NOMO-1 treated with dmso at 0.1 percent for 144 hours (cell line): Measurements from ENCODE around the gene TMEM134.
"Not testable (repeated sequence)": the region's sequence is repeated elsewhere in the genome, so short reads cannot be mapped to it uniquely, and the experiment has no call there.

Source experiments
- DNase-seq: peaks from one replicate; lab custom pipeline; 2025; ENCODE audit not compliant: unreplicated experiment; lab: John Stamatoyannopoulos, UW

Gene TMEM134

GRCh38 chr11:67486481-67487195 is 17.6 kb upstream of the TMEM134 start:
- no peak for DNase-seq

- DNase-seq, result not testable (repeated sequence)
Observed at GRCh38 chr11:67485873-67486361, 16.9 kb upstream of the TMEM134 start.

DNA sequence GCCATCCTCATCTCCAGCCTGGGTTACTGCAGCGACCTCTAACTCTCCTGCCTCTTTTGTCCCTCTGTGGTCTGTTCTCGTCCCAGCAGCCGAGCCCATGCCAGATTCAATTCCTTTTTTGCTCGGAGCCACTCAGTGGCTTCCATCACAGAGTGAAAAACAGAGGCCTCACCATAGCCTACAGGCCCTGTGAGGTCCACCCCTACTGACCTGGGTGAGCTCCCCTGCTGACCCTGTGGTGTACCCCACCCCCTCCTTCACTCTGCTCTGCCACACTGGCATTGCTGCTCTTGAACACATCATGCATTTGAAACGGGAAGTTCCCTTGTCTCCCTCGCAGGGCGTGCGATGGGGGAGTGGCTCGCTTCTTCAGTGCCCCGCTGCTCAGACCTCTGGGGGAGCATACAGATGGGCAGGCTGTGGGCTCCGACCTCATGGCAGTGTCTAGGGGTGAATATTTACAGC is 15.8 kb upstream of the TMEM134 start:
- peak; percentile 39 for DNase-seq

DNA sequence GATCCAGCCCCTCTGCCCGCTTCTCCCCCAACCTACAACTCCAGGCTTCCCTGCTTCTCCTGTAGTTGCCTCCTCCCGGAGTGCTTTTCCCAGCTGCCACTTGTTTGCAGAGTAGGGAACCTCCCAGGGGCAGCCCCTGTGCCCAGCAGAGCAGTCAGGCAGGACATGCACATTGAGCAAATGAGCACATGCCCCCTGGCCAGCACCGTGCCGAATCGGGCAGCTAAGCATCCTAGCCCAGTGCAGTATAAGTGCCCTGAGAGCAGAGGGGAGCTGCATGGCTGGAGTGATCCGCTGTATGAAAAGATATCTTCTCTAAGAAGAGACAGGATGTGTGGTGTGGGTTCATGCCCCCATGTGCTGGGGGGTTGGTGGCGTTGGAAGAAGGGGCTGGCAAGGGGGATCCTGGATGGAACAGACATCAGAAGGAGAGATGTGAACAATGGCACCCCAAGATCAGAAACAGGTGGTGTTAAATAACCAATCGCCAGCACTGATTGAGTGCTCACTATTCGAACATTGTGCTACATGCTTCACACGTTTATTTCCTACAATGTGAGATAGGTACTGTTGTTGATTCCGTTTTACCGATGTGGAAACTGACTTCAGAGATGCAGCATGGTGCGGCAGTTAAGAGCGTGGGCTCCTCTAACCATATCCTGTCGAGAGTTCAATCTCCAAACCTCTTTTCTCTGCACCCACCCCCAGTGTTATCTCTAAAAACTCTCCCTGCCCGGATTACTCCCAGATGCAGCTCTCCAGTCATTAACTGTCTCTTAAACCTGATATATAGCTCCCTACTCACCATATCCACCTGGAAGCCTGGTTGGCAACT is 15.0 kb upstream of the TMEM134 start:
- no peak for DNase-seq

DNA sequence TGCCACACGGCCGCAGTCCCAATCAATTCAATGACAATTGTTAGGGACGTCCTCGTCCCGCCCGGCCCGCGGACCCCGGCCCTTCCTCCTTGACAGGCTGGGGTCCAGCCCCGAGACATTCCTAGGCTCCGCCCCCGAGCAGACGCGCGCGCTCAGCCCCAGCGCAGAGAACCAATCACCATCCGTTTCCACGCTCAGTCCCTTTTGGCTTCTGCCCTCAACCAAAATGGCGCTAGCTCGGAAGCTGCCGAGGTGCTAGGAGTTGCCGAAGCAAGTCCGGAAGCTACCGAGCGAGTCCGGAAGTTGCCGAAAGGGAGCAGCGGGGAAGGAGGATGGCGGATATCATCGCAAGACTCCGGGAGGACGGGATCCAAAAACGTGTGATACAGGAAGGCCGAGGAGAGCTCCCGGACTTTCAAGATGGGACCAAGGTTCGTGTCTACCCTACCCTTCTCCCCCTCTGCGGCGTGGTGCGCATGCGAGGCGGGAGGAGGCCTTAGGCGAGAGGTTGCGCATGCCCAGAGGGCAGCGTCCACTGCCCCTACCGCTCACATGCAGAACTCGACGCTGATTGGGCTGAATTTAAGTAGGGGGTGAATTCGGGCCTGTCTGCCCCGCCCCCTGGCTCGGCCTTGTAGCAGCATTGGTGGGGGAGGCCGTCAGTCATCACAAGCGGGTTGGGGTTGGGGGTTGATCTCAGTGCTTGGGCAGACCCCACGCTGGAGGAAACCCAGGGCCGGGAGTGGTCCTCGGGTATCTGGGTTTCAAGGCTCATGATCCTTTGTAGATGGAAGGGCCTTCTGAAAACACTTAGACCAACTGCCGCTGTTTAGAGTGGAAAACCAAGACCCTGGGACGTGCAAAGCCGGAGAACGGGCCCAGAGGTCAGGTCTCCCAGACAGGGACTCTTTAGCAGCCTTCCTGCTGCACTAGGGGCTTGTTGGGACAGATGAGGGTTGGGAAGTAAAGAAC is 14.1 kb upstream of the TMEM134 start, which contains the start of gene AIP:
Gene AIP, plus strand, starts transcription at position 200 of the 972 bp plus-strand sequence. Its CDS starts 133 bp downstream, at position 333.
- DNase-seq, result peak; percentile 99

DNA sequence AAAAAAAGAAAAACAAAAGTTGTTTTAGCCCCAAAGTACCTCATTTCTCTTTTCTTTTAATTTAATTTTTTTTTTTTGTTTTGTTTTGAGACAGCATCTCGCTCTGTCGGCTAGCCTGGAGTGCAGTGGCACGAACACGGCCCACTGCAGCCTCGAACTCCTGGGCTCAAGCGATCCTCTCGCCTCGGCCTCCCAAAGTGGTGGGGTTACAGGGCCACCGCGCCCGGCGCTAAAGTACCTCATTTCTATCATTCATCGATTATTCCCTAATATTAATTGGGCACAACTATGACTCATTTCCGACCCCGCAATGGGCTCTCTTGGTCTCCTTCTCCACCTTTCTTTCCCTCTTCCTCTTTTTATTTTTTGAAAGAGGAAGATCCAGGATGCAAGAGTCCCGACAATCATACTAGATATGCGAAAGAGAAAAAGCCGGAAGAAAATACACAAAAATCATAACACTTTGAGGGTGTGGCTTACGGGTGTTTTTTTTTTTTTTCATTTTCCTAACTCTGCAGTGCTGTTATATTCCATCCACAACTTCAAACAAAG is 13.3 kb upstream of the TMEM134 start:
- DNase-seq, result peak; percentile 89

DNA sequence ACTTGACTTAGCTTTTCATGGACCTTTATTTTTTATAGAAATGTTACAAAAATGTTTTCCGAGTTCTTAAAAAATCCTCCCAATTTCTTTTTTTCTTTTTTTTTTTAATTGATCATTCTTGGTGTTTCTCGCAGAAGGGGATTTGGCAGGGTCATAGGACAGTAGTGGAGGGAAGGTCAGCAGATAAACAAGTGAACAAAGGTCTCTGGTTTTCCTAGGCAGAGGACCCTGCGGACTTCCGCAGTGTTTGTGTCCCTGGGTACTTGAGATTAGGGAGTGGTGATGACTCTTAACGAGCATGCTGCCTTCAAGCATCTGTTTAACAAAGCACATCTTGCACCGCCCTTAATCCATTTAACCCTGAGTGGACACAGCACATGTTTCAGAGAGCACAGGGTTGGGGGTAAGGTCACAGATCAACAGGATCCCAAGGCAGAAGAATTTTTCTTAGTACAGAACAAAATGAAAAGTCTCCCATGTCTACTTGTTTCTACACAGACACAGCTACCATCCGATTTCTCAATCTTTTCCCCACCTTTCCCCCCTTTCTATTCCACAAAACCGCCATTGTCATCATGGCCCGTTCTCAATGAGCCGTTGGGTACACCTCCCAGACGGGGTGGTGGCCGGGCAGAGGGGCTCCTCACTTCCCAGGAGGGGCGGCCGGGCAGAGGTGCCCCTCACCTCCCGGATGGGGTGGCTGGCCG is 8.4 kb upstream of the TMEM134 start:
- not testable (repeated sequence) for DNase-seq

DNA sequence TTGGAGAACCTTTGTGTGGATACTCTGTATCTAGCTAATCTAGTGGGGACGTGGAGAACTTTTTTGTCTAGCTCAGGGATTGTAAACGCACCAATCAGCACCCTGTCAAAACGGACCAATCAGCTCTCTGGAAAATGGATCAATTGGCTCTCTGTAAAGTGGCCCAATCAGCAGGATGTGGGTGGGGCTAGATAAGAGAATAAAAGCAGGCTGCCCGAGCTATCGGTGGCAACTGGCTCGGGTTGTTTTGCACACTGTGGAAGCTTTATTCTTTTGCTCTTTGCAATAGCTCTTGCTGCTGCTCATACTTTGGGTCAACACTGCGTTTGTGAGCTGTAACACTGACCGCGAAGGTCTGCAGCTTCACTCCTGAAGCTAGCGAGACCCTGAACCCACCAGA is 7.6 kb upstream of the TMEM134 start:
- not testable (repeated sequence) for DNase-seq

DNA sequence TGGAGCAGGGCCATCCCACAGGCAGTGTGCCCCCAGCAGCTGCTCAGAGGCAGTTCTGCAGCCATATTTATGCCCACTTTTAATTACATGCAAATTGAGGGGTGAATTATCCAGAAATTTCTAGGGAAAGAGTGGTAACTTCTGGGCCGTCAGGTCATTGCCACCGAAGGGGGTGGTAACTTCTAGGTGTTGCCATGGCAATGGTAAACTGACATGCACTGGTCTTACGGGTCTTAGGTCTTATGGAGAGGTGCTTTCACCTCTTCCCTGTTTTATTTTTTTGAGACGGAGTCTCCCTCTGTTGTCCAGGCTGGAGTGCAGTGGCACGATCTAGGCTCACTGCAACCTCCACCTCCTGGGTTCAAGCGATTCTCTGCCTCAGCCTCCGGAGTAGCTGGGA is 3.8 kb upstream of the TMEM134 start:
- no peak for DNase-seq

DNA sequence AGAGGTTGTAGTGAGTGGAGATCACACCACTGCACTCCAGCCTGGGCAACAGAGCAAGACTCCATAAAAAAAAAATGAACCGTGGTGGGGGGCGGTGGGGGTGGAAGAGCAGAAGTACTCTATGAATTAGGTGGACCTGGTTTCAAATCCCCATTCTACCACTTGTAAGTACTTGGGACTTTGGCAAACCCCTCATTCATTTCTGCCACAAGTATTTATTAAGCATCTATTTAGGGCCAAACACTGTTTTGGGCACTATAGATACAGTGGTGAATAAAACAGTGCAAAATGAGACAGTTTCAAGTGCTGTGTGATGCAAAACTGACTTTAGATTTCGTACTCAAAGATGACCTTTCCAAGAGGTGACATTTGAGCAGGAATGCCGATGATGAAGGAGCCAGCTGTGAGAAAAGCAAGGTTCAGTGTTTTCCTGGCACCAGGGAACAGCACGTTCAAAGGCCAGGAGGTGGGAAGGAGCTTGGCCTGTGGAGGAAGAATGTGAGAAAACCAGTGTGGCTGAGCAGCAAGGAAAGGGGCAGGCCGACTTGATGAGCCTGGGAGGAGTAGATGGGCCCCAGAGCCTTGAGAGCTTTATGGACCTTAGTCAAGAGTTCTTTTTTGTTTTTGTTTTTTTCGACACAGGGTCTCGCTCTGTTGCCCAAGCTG is 1.4 kb upstream of the TMEM134 start:
- no peak for DNase-seq

DNA sequence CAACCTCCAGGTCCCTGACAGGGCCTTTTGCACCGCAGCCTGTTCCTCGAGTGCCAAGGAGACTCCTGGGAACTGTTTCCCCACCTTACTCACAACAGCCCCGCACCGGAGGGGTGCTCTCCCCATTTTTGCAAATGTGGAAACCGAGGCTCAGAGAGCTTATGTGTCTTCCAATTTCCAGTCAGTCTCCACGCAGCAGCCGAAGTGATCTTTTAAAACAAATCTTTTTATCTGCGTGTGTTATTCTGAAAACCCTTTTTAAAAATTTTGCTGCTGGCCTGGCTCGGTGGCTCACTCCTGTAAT is 409 bp upstream of the TMEM134 start:
- no peak for DNase-seq

DNA sequence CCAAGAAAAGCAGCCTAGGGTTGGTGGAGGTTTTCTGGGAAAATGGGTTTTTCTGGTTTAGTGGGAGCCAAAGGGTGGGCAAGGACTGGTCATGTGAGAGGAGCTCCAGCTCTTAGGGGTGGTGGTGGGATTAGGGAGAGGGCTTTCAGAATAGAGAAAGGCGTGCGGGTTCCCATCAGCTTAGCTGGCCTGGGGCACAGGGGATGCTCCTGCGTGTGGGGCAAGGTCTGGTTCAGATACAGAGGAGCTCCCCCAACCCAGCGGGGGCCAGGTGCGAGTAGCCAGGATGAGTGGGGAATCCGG is 644 bp downstream of the TMEM134 start:
- DNase-seq, result no peak

- DNase-seq, result no peak
Observed at GRCh38 chr11:67468056-67468455, 995 bp downstream of the TMEM134 start.

DNA sequence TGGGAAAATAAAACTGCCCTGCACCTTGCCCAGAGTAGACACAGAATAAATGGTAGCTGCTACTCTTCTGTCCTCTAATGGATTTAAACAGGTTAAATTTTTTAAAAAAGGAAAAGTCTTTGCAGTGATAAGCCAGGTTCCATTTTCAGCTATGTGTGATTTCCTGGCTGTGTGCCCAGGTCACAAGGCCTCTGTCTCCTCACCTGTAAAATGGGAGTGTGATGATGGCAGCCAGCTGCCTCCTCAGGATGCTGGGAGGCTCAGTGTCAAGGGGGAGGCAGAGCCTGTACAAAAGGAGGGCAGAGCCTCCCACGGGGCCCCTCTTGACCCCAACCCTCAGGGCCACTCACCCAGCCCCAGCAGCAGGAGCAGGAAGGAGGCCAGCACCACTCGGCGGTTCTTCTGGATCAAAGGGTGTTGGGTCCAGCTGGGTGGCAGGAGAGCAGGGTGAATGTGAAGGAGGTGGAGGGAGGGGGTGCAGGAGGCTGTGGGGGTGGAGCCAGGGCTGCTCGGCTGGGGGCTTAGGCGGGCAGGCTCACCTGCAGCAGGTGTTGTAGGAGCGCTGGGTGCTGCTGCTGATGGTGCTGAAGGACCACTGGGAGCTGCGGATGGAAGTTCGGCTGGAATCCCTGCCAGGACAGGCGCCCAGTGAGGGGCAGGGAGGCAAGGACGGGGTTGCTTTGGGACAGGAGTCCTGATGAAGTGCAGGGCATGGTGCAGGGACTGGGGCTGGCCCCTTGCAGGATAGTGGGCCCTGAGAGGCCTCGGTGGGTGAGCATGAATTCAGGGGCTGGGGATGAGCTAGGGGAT is 1.9 kb downstream of the TMEM134 start:
- no peak for DNase-seq

DNA sequence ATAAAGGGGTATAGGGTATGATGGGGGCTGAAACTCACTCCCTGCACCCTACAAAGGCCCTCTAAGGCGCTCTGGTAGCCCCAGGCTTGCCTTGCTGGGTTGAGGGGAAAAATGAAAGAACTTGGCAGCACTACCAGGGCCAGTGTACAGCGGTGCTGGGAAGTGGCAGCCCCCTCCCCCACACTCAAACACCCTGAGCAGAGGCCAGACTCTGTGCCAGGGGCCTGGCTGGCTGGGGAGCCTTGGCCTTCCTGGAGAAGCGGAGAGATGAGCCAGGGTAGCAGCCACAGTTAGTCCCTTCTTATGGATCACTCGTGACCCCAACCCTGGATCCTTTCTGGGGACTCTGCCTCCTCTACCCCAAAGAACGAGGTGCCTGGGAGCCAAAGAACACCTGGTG is 2.7 kb downstream of the TMEM134 start:
- no peak for DNase-seq

DNA sequence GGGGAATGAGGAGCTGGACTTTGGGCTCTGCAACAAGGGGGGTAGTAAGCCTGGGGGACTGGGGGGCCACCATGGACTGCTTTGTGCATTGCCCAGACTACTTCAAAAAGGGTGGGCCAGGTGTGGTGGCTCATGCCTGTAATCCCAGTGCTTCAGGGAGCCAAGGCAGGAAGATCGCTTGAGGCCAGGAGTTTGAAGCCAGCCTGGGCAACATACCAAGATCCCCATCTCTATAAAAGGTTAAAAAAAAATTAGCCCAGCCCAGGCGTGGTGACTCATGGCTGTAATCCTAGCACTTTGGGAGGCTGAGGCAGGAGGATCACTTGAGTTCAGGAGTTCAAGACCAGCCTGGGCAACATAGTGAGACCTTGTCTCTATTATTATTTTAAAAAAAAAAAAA is 3.5 kb downstream of the TMEM134 start:
- DNase-seq, result not testable (repeated sequence)

DNA sequence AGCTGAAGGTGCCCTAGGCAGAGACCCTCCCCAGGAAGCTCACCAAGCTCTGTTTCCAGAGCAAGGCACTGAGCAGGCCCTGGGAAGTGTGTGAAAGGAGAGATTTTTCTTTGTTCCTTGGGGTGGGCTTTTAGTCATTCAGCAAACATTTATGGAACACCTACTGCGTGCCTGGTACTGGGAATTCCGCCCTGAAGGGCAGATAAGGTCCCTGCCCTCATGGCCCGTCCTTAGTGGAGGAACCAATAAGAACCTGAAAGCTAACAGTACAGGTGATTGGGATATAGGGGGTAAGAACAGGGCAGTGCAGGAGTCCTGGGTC is 3.9 kb downstream of the TMEM134 start:
- no peak for DNase-seq

DNA sequence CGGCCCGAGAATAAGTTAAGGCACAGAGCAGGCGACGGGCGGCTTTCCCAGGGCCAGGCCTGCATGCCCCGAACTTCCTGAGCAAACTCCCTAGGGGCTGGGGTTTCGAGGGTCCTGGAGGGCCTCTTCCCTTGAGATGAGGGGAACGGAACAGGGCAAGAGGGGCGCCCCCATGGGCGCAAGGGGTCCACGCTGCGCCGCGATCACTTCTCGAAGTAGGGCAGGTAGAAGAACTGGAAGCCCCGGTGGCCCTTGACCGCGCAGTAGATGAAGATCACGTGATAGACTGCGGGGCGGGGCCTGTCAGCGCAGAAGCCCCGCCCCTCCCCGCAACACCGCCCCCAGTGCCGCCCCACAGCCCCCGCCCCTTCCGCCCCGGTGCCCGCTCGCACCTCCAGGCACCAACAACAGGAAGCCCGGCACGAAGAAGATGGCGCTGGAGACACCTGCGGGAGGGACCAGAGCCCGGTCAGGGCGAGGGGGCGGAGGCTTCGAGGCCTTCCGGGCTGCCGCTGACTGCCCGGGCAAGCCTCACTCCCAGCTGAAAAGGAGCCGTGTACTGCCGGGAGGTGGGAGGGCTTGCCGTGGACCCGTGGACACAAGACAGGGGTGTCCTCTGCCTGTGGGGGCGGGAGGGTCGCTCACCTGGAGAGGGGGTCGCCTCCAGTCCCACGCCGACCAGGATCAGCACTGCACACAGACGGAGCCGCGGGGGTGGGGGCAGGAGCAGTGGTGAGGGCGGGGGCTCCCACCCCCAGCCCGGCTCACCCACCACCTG is 4.5 kb downstream of the TMEM134 start:
- peak; percentile 95 for DNase-seq
